Naive thymus-derived CD4-positive, alpha-beta T cell (primary cell): ENCODE data around the gene SENP3. TPM values are rescaled to one million over a fixed set of nuclear protein-coding genes. Genes with fewer than 3 reads are reported as not detected.

Experiments used
- ATAC-seq: fragments of 150-1000 bp; cut with Tn5 transposase; 2 replicates; pipeline ENCODE4 v1.10.0; 2021; ENCODE audit warnings: mild to moderate bottlenecking, moderate library complexity
- CTCF ChIA-PET: fragments of 350-600 bp; sonication (Branson Sonifier 250); formaldehyde crosslinking; loops from one replicate; lab custom pipeline; 2021; ENCODE audit warnings: antibody characterized with exemption; lab: Charles Lee
- POLR2A ChIA-PET: fragments of 350-600 bp; sonication (Branson Sonifier 250); formaldehyde crosslinking; loops from one replicate; lab custom pipeline; 2021; ENCODE audit warnings: antibody characterized with exemption, inconsistent platforms; lab: Charles Lee
- DNase-seq, 9 donors: peaks; one replicate each; pipeline versions ENCODE4 v3.0.0 to v3.0.0-alpha.2; 2020 to 2022; ENCODE audit warnings: mixed read lengths in 1 of 9
- H3K27ac ChIP-seq: one replicate; pipeline ENCODE4 v1.7.0; 2013; ENCODE audit warnings: mild to moderate bottlenecking, low read depth, low read length, moderate library complexity
- H3K27me3 ChIP-seq, 2 donors: one replicate each; pipeline ENCODE4 v1.7.0; 2013; ENCODE audit warnings: low read length in 2 of 2, mild to moderate bottlenecking in 2 of 2, moderate library complexity in 2 of 2; ENCODE audit not compliant: control insufficient read depth in 2 of 2, insufficient read depth in 2 of 2
- H3K36me3 ChIP-seq, 3 experiments: 1 replicate in 2 of 3; 2 replicates in 1 of 3; pipeline ENCODE4 v1.7.0; 2013; ENCODE audit warnings: low read length in 3 of 3, mild to moderate bottlenecking in 3 of 3, moderate library complexity in 1 of 3; ENCODE audit not compliant: insufficient read depth in 3 of 3, control insufficient read depth in 2 of 3
- H3K4me1 ChIP-seq, 2 donors: one replicate each; pipeline ENCODE4 v1.7.0; 2013; ENCODE audit warnings: low read length in 2 of 2, mild to moderate bottlenecking in 2 of 2, moderate library complexity in 1 of 2; ENCODE audit not compliant: control insufficient read depth in 2 of 2, insufficient read depth in 2 of 2
- H3K4me3 ChIP-seq: 2 replicates; pipeline ENCODE4 v1.7.0; 2013; ENCODE audit warnings: mild to moderate bottlenecking, low read length
- H3K9me3 ChIP-seq, 3 experiments: 1 replicate in 2 of 3; 2 replicates in 1 of 3; pipeline ENCODE4 v1.7.0; 2013; ENCODE audit warnings: low read length in 3 of 3; ENCODE audit not compliant: control insufficient read depth in 2 of 3
- H3K27ac Mint-ChIP-seq, 9 donors: one replicate each; pipeline ENCODE4 v1.8.0; 2020 to 2022; ENCODE audit warnings: mixed read lengths in 9 of 9, mild to moderate bottlenecking in 8 of 9, moderate library complexity in 5 of 9, inconsistent platforms in 2 of 9
- H3K27me3 Mint-ChIP-seq, 5 donors: one replicate each; pipeline ENCODE4 v1.8.0; 2021 to 2022; ENCODE audit warnings: mixed read lengths in 5 of 5, mild to moderate bottlenecking in 1 of 5
- H3K36me3 Mint-ChIP-seq, 5 donors: one replicate each; pipeline ENCODE4 v1.8.0; 2020 to 2022; ENCODE audit warnings: mixed read lengths in 5 of 5, mild to moderate bottlenecking in 3 of 5, inconsistent platforms in 1 of 5
- H3K4me1 Mint-ChIP-seq, 7 donors: one replicate each; pipeline ENCODE4 v1.8.0; 2020 to 2022; ENCODE audit warnings: mixed read lengths in 7 of 7, mild to moderate bottlenecking in 3 of 7, inconsistent platforms in 1 of 7
- H3K4me3 Mint-ChIP-seq, 10 donors: one replicate each; pipeline ENCODE4 v1.8.0; 2020 to 2022; ENCODE audit warnings: mild to moderate bottlenecking in 10 of 10, mixed read lengths in 10 of 10, moderate library complexity in 6 of 10, inconsistent platforms in 2 of 10
- H3K9me3 Mint-ChIP-seq, 11 donors: one replicate each; pipeline ENCODE4 v1.8.0; 2020 to 2022; ENCODE audit warnings: mixed read lengths in 11 of 11, mild to moderate bottlenecking in 4 of 11, inconsistent platforms in 1 of 11, moderate library complexity in 1 of 11
- intact Hi-C, 2 donors: fragments of 100-400 bp; cut with micrococcal nuclease; formaldehyde crosslinking; loops; one replicate each; pipeline ENCODE4 v1.15.1; 2023
- polyA plus RNA-seq, 2 donors: library from polyadenylated mRNA; unstranded; fragments of 300-500 nt; fragmentation: Illumina TruSeq; gene quantifications; one replicate each; pipeline ENCODE4 v1.2.3, GENCODE V29; 2021
- total RNA-seq, 6 experiments: library from RNA in 5 of 6; stranded (reverse) in 5 of 6; gene quantifications; 1 replicate in 5 of 6; 2 replicates in 1 of 6; pipeline ENCODE4 v1.2.3 and lab custom pipeline; 2021 to 2026

SENP3 gene
- total and polyA plus RNA-seq, 7 experiments from 2014 or later = 13.2 to 43.8 (median 36.1) TPM

DNA sequence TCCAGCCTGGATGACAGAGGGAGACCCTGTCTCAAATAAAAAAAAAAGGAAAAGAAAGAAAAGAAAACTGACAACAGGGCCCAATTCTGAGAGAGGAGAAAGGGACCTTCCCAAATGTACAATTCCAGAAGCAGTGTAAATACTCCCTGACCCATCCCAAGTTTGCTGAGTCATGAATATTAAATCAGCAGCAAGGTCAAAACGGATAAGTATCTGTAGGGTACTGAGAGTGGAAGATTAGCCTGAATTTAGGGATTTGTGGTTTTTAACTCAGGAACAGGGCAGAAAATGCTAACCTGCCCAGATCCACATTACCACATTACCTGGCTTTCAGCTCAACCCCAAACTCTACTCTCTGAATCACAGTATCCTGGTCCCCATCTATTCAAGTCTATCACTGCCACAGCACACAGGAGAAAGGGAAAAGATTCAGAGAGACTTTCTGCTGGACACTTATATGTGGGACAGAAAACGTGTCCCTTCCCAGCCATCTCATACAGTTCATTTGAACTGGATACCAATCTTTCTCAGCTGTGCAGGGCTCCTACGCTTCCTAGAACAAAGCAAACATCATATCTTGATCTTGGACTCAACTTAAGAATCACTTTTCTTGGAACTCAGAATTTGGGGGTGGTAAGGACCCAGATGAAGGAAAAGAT, 50.0 kb downstream of the SENP3 start:
- Mint-ChIP-seq H3K9me3 (no peaks in the 10 kb centered on the region), H3K36me3 (peaks cover 0 to 11% (median 0%) of the 10 kb centered on the region in 5 donors), H3K27ac (peak overlapping the region in 5 of 9 donors; percentile 16 to 66 (median 46)), H3K4me3 (peak overlapping the region; percentile 51 to 95 (median 81)), H3K27me3 (peaks cover 0 to 2% (median 0%) of the 10 kb centered on the region in 5 donors), H3K4me1 (peaks cover 31 to 53% (median 45%) of the 10 kb centered on the region in 7 donors)
- H3K4me1 ChIP-seq = peaks cover 16 to 27% of the 10 kb centered on the region in 2 donors
- no peak overlapping the region for H3K27ac ChIP-seq
- no peak for ATAC-seq
- H3K36me3 ChIP-seq = peaks cover 0 to 5% (median 0%) of the 10 kb centered on the region in 3 experiments
- H3K4me3 ChIP-seq = no peak overlapping the region
- no peak for DNase-seq
- no peaks in the 10 kb centered on the region for H3K27me3 ChIP-seq
- intact Hi-C loops = loop anchor here (5.0 kb wide), 2 partner anchors 39 to 229 kb away; partner anchors contain the start of gene TNK1 (in 1 of the 2)
- CTCF ChIA-PET = no interaction called here
- H3K9me3 ChIP-seq = no peaks in the 10 kb centered on the region
- POLR2A ChIA-PET = interaction anchor here (0.6 to 8.0 kb wide), 5 partner anchors 16 to 325 kb away, joined by 3 to 101 read pairs (median 4); partner anchors contain the start of genes MPDU1, SAT2, TP53 and WRAP53

DNA sequence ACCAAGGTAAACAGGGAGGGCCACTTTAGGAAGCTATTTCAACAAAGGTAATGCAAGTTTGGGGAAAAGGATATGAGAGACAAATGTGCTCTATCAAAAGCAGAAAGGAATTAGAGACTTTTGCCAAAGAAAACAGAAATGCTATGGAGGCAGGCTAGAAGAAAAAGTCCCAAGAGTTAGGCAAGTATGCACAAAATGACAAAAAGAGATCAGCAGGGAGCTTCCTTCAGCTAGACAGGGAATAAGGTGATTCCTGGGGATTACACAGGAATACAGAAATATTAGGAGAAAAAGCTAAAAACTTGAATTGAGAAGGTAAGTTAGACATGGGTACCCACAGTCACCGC, 50.5 kb downstream of the SENP3 start:
- peaks cover 16 to 27% of the 10 kb centered on the region in 2 donors for H3K4me1 ChIP-seq
- no peak overlapping the region for H3K4me3 ChIP-seq
- intact Hi-C loops = loop anchor here (5.0 kb wide), 2 partner anchors 40 to 230 kb away; partner anchors contain the start of gene TNK1 (in 1 of the 2)
- H3K36me3 ChIP-seq = peaks cover 0 to 5% (median 0%) of the 10 kb centered on the region in 3 experiments
- peaks cover 31 to 53% (median 45%) of the 10 kb centered on the region in 7 donors for H3K4me1 Mint-ChIP-seq
- no peaks in the 10 kb centered on the region for H3K27me3 ChIP-seq
- no peaks in the 10 kb centered on the region for H3K9me3 Mint-ChIP-seq
- ChIA-PET CTCF (no interaction called here), POLR2A (interaction anchor here (0.6 to 8.0 kb wide), 5 partner anchors 16 to 326 kb away, joined by 3 to 101 read pairs (median 4); partner anchors contain the start of genes MPDU1, SAT2, TP53 and WRAP53)
- H3K27ac ChIP-seq = no peak overlapping the region
- no peak for DNase-seq
- H3K9me3 ChIP-seq = no peaks in the 10 kb centered on the region
- ATAC-seq = no peak
- peaks cover 0 to 2% (median 0%) of the 10 kb centered on the region in 5 donors for H3K27me3 Mint-ChIP-seq
- H3K4me3 Mint-ChIP-seq = peak overlapping the region; percentile 51 to 95 (median 81)
- H3K27ac Mint-ChIP-seq = peak overlapping the region in 7 of 9 donors; percentile 3 to 86 (median 46)
- peaks cover 0 to 11% (median 0%) of the 10 kb centered on the region in 5 donors for H3K36me3 Mint-ChIP-seq

DNA sequence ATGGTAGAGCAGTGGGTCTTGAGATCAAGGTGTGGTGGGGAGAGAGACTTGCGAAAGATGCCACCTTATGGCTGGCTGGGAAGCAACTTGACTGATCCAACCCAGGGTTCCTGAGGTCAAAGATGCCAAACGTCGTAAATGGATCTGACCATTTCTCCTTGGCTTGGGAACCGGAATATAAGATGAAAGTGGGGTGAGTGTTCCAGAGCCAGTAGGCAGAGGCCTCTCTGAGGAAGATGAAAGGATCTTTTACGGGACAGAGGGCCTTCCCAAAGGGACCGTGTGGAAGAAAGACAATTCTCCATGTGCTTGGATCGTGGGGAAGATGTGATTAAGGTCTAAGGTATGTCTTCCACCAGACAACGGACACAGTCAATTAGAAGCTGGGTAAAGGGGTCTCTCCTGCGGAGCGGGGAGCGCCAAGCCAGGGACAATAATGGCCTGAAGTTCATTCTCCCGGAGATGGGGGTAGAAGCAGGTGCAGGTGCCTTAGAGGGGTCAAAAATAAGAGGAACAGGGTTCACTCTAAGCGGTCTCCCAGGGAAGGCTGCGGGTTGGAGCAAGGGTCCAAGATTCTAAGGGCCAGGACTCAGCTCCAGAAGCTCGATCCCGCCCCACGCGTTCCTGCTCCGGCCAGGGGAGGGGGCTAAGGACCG, 52.2 kb downstream of the SENP3 start:
- peaks cover 32 to 51% (median 46%) of the 10 kb centered on the region in 7 donors for H3K4me1 Mint-ChIP-seq
- peaks cover 0 to 11% (median 0%) of the 10 kb centered on the region in 5 donors for H3K36me3 Mint-ChIP-seq
- DNase-seq = peak in 1 of 9 donors; percentile 12
- peak overlapping the region; percentile 85 to 95 (median 92) for H3K4me3 Mint-ChIP-seq
- H3K36me3 ChIP-seq = peaks cover 0 to 5% (median 0%) of the 10 kb centered on the region in 3 experiments
- intact Hi-C loops = loop anchor here (1.0 to 5.0 kb wide), 6 partner anchors 31 to 307 kb away; partner anchors contain the start of genes EIF5A (in 1 of the 2), MPDU1 (in 1 of the 2), SENP3 (in 1 of the 2) and TNK1 (in 1 of the 2)
- H3K27ac Mint-ChIP-seq = peak overlapping the region; percentile 66 to 96 (median 86)
- no peaks in the 10 kb centered on the region for H3K9me3 ChIP-seq
- ChIA-PET POLR2A (interaction anchor here (0.6 to 8.0 kb wide), 15 partner anchors 8 to 690 kb away, joined by 3 to 101 read pairs (median 4); partner anchors contain the start of genes ATP1B2, CD68, MPDU1 and SAT2), CTCF (interaction anchor here (0.6 to 1.6 kb wide), 3 partner anchors 17 to 73 kb away, joined by 3 to 15 read pairs (median 3); partner anchors contain the start of gene TP53)
- peak overlapping the region; percentile 81 for H3K27ac ChIP-seq
- peaks cover 16 to 27% of the 10 kb centered on the region in 2 donors for H3K4me1 ChIP-seq
- H3K4me3 ChIP-seq = peak overlapping the region; percentile 78
- no peaks in the 10 kb centered on the region for H3K9me3 Mint-ChIP-seq
- H3K27me3 ChIP-seq = no peaks in the 10 kb centered on the region
- no peak for ATAC-seq
- H3K27me3 Mint-ChIP-seq = peaks cover 0 to 6% (median 0%) of the 10 kb centered on the region in 5 donors

DNA sequence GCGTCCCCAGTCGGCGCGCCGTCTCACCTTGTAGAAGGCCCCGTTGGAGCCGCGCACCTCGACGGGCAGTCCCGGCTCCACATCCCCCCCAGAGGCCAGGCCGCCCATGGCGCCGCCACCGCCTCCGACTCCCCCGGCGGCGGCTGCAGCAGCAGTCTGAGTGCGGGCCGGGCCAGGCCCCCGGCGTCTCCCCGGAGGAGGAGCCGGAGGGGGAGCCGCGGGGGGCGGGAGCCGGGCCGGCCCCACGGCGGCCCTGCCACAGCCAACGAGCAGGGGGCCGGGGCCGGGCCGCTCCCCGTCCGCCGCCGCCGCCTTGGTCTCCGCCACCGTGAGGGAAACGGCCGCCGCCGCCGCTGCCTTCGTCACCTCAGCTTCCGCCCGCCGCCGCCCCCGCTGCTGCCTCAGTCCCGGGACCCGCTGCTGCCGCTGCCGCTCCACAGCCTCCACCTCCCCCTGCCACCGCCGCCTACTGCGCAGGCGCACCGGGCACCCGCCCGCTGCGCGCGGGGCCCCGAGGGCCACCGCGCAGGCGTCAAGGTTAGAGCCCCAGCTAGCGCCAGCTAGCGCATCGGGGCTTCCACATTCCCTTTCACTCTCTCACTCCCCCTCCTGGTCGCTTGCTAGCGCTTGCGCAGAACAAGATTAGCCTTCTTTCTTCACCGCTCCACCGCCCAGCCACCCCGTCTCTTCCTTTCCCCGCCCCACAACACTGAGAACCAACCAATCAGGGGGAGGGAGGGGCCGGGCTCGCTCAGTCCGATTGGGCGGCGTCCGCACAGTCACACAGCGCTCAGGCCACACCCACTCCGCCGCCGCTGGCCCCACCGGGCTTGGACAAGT, 52.9 kb downstream of the SENP3 start, which contains the start of gene FXR2:
TSS of gene FXR2 (minus strand) at position 473 of the 840 bp plus-strand sequence. CDS start at position 108, 365 bp downstream.
- H3K9me3 Mint-ChIP-seq = no peaks in the 10 kb centered on the region
- H3K36me3 Mint-ChIP-seq = peaks cover 0 to 11% (median 0%) of the 10 kb centered on the region in 5 donors
- POLR2A ChIA-PET = interaction anchor here (0.6 to 8.0 kb wide), 27 partner anchors 9 to 691 kb away, joined by 3 to 101 read pairs (median 4); partner anchors contain the start of genes ATP1B2, CD68, GPS2 and MPDU1

DNA sequence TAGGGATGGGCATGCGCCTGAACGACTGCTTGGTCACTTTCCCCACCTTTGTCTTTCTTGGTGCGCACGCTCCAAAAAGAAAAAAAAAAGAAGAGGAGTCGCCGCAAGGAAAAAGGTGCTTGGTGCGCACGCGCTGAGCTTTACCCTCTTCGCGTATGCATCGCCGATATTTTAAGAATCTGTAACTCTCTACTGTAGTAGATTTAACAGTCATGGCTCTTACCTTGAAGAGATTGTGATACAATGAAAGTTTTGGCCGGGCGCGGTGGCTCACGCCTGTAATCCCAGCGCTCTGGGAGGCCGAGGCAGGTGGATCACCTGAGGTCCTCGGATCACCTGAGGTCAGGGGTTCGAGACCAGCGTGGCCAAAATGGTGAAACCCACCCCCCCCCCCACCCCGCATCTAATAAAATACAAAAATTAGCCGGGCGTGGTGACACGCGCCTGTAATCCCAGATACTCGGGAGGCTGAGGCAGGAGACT, 53.6 kb downstream of the SENP3 start:
- CTCF ChIA-PET = interaction anchor here (0.6 to 1.6 kb wide), 13 partner anchors 11 to 577 kb away, joined by 3 to 15 read pairs (median 4); partner anchors contain the start of genes MPDU1, SAT2 and TP53
- DNase-seq (no peak), ATAC-seq (peak; percentile 38)
- Histone ChIP-seq H3K4me1 (peaks cover 16 to 27% of the 10 kb centered on the region in 2 donors), H3K36me3 (peaks cover 0 to 4% (median 0%) of the 10 kb centered on the region in 3 experiments), H3K9me3 (no peaks in the 10 kb centered on the region), H3K27ac (peak overlapping the region; percentile 75), H3K27me3 (no peaks in the 10 kb centered on the region), H3K4me3 (peak overlapping the region; percentile 86)
- H3K27ac Mint-ChIP-seq = peak overlapping the region; percentile 89 to 99 (median 97)
- peak overlapping the region; percentile 84 to 97 (median 91) for H3K4me3 Mint-ChIP-seq
- H3K4me1 Mint-ChIP-seq = peaks cover 29 to 45% (median 36%) of the 10 kb centered on the region in 7 donors
- H3K9me3 Mint-ChIP-seq = no peaks in the 10 kb centered on the region
- peaks cover 0 to 11% (median 0%) of the 10 kb centered on the region in 5 donors for H3K36me3 Mint-ChIP-seq
- POLR2A ChIA-PET = interaction anchor here (0.6 to 8.0 kb wide), 18 partner anchors 12 to 583 kb away, joined by 3 to 101 read pairs (median 6); partner anchors contain the start of genes MPDU1, SAT2, SENP3 and SHBG
- intact Hi-C loops = loop anchor here in 1 of 2 donors (1.0 to 5.0 kb wide), 8 partner anchors 12 to 376 kb away; partner anchors contain the start of genes ATP1B2, PHF23, POLR2A and SAT2
- peaks cover 0 to 6% (median 0%) of the 10 kb centered on the region in 5 donors for H3K27me3 Mint-ChIP-seq

More for the DNA sequence above, 52.9 kb downstream of the SENP3 start, which contains the start of gene FXR2:
- peaks cover 29 to 47% (median 40%) of the 10 kb centered on the region in 7 donors for H3K4me1 Mint-ChIP-seq
- peak; percentile 93 for ATAC-seq
- peak; percentile 96 to 100 (median 99) for DNase-seq
- peaks cover 0 to 6% (median 0%) of the 10 kb centered on the region in 5 donors for H3K27me3 Mint-ChIP-seq
- peaks cover 16 to 27% of the 10 kb centered on the region in 2 donors for H3K4me1 ChIP-seq
- H3K27ac Mint-ChIP-seq = peak within 1 kb of the TSS; percentile 89 to 99 (median 97)
- CTCF ChIA-PET = interaction anchor here (0.6 to 1.6 kb wide), 12 partner anchors 12 to 542 kb away, joined by 3 to 15 read pairs (median 4); partner anchors contain the start of genes MPDU1, SAT2 and TP53
- H3K9me3 ChIP-seq = no peaks in the 10 kb centered on the region
- peaks cover 0 to 5% (median 0%) of the 10 kb centered on the region in 3 experiments for H3K36me3 ChIP-seq
- peak within 1 kb of the TSS; percentile 85 to 97 (median 92) for H3K4me3 Mint-ChIP-seq
- peak within 1 kb of the TSS; percentile 81 for H3K27ac ChIP-seq
- peak within 1 kb of the TSS; percentile 86 for H3K4me3 ChIP-seq
- intact Hi-C loops = loop anchor here (1.0 to 5.0 kb wide), 14 partner anchors 13 to 375 kb away; partner anchors contain the start of genes ATP1B2 (in 1 of the 2), EIF5A (in 1 of the 2), MPDU1 (in 1 of the 2) and PHF23 (in 1 of the 2)
- H3K27me3 ChIP-seq = no peaks in the 10 kb centered on the region
